Ramos (cell line): ENCODE data around the gene BSPH1.

Experiments used
- in situ Hi-C: fragments of 300-500 bp; cut with MboI; formaldehyde crosslinking; loops from one replicate; pipeline ENCODE4 v1.14.3; 2022; ENCODE audit warnings: low sequenced_read_pairs; ENCODE audit not compliant: unreplicated experiment

BSPH1 gene

GRCh38 chr19:47992070-47992469 lies at the start of gene BSPH1:
Gene BSPH1, minus strand, starts transcription at chr19:47992170. Its CDS starts 89 bp downstream, at chr19:47992081.
- in situ Hi-C loops: no loop called here

- in situ Hi-C loops: no loop called here
These were observed 44.8 kb upstream of the BSPH1 start for GRCh38 chr19:48036765-48037164.

- in situ Hi-C loops: no loop called here
These were observed 41.6 kb upstream of the BSPH1 start for GRCh38 chr19:48033604-48034003.

GRCh38 chr19:48030073-48030472 lies 38.1 kb upstream of the BSPH1 start:
- in situ Hi-C loops: no loop called here

- in situ Hi-C loops: no loop called here
These were observed 37.5 kb upstream of the BSPH1 start for GRCh38 chr19:48029431-48029830.

GRCh38 chr19:48025480-48025879 lies 33.5 kb upstream of the BSPH1 start:
- in situ Hi-C loops: no loop called here

GRCh38 chr19:48023518-48023917 lies 31.5 kb upstream of the BSPH1 start:
- in situ Hi-C loops: loop anchor here (25.0 kb wide), 1 partner anchor 514 kb away; no protein-coding TSS in a partner anchor

- in situ Hi-C loops: loop anchor here (25.0 kb wide), 1 partner anchor 514 kb away; no protein-coding TSS in a partner anchor
These were observed 31.0 kb upstream of the BSPH1 start for GRCh38 chr19:48023011-48023410.

- in situ Hi-C loops: loop anchor here (25.0 kb wide), 1 partner anchor 517 kb away; no protein-coding TSS in a partner anchor
These were observed 28.7 kb upstream of the BSPH1 start for GRCh38 chr19:48020686-48021085.

- in situ Hi-C loops: loop anchor here (25.0 kb wide), 1 partner anchor 526 kb away; no protein-coding TSS in a partner anchor
These were observed 19.2 kb upstream of the BSPH1 start for GRCh38 chr19:48010932-48011758.

- in situ Hi-C loops: loop anchor here (25.0 kb wide), 1 partner anchor 531 kb away; no protein-coding TSS in a partner anchor
These were observed 14.8 kb upstream of the BSPH1 start for GRCh38 chr19:48006762-48007161.

GRCh38 chr19:48004236-48004635 lies 12.3 kb upstream of the BSPH1 start:
- in situ Hi-C loops: loop anchor here (25.0 kb wide), 1 partner anchor 533 kb away; no protein-coding TSS in a partner anchor

- in situ Hi-C loops: loop anchor here (25.0 kb wide), 1 partner anchor 536 kb away; no protein-coding TSS in a partner anchor
These were observed 8.9 kb upstream of the BSPH1 start for GRCh38 chr19:48000846-48001245.

- in situ Hi-C loops: no loop called here
These were observed 6.8 kb upstream of the BSPH1 start for GRCh38 chr19:47998800-47999199.

GRCh38 chr19:47996230-47996727 lies 4.3 kb upstream of the BSPH1 start:
- in situ Hi-C loops: no loop called here

GRCh38 chr19:47994209-47994802 lies 2.3 kb upstream of the BSPH1 start, which contains the start of gene ELSPBP1:
Gene ELSPBP1, plus strand, starts transcription at chr19:47994632. Its CDS starts 14,036 bp downstream, at chr19:48008668.
- in situ Hi-C loops: no loop called here

- in situ Hi-C loops: no loop called here
These were observed 670 bp downstream of the BSPH1 start for GRCh38 chr19:47991191-47991808.

- in situ Hi-C loops: loop anchor here (25.0 kb wide), 2 partner anchors 114 to 314 kb away; no protein-coding TSS in a partner anchor
These were observed 18.4 kb downstream of the BSPH1 start for GRCh38 chr19:47973529-47973928.

- in situ Hi-C loops: loop anchor here (25.0 kb wide), 2 partner anchors 131 to 331 kb away; no protein-coding TSS in a partner anchor
These were observed 36.0 kb downstream of the BSPH1 start for GRCh38 chr19:47955936-47956335.

GRCh38 chr19:47952132-47952531 lies 39.8 kb downstream of the BSPH1 start:
- in situ Hi-C loops: loop anchor here (25.0 kb wide), 2 partner anchors 135 to 335 kb away; no protein-coding TSS in a partner anchor
